ENCODE results near the gene METRN. TPM values are rescaled to one million over a fixed set of nuclear protein-coding genes. Genes with fewer than 3 reads are reported as not detected.

METRN gene
- total and polyA plus RNA-seq, 2 donors (not counting 1 experiment from before 2014, with no cell fraction given), result 6.9 to 10.4 TPM

DNA sequence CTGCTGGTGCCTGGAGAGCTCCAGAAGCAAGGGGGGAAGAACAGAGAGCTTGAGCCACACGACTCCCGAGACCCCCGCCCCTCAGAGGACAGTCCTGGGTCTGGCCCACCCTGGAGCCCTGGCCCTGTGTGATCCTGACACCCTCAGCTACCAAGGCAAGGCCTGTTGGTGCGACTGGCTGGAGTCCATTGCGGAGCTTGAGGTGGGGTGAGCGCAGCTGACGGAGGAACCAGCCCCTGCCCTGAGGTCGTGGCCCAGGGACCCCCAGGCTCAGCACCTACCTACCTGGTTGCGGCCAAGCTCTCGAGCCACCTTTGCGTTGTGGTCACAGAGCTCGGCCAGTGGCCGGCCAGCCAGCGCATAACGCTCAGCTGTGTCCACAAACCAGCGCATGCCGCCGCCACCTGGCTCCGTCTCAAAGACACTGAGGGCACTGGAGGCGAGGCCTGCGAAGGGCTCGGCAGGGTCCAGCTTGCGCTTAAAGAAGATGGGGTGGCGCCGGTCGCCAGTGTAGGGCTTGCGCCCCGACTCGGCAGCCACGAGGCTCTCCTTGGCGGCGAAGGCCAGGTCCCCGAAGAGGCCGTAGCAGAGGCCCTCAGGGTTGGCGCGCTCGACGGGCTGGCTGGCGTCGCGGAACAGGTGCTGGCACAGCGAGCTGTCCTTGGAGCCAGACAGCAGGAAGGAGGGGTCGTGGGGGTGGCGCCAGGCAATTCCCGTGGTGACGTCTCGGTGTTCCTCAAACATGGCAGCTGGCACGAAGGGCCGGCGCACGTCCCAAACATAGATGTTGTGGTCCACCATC, 28.3 kb upstream of the METRN start:
- H3K27ac ChIP-seq (ENCODE audit: low read length in 2 of 2), result no peak overlapping the region
- TF ChIP-seq, protein P1, sequence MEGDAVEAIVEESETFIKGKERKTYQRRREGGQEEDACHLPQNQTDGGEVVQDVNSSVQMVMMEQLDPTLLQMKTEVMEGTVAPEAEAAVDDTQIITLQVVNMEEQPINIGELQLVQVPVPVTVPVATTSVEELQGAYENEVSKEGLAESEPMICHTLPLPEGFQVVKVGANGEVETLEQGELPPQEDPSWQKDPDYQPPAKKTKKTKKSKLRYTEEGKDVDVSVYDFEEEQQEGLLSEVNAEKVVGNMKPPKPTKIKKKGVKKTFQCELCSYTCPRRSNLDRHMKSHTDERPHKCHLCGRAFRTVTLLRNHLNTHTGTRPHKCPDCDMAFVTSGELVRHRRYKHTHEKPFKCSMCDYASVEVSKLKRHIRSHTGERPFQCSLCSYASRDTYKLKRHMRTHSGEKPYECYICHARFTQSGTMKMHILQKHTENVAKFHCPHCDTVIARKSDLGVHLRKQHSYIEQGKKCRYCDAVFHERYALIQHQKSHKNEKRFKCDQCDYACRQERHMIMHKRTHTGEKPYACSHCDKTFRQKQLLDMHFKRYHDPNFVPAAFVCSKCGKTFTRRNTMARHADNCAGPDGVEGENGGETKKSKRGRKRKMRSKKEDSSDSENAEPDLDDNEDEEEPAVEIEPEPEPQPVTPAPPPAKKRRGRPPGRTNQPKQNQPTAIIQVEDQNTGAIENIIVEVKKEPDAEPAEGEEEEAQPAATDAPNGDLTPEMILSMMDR (IDR thresholded peaks at IDR 0.05), result no peak
- no peak for TF ChIP-seq EZH2 (IDR thresholded peaks at IDR 0.05; ENCODE audit: borderline replicate concordance, insufficient read depth, low read depth, low read length, poor library complexity, severe bottlenecking)
- H3K9me3 Mint-ChIP-seq (ENCODE audit: insufficient read depth), result no peaks in the 10 kb centered on the region
- no peak overlapping the region for H3K9ac ChIP-seq (ENCODE audit: low read length)
- peaks cover 0 to 26% of the 10 kb centered on the region in 2 experiments for H3K36me3 ChIP-seq (replicated peaks in 1 of 2; ENCODE audit: control extremely low read depth in 1 of 2, control insufficient read depth in 1 of 2, extremely low read depth in 1 of 2, insufficient read depth in 2 of 2, low read length in 1 of 2)
- peaks cover 41% of the 10 kb centered on the region for H3K79me2 ChIP-seq (ENCODE audit: control insufficient read depth, insufficient read depth, low read length)
- DNase-seq, result no peak
- H3K9me3 ChIP-seq (ENCODE audit: control extremely low read depth in 1 of 3, control insufficient read depth in 2 of 3, insufficient read depth in 1 of 3, low read length in 2 of 3), result peaks cover 0 to 11% (median 0%) of the 10 kb centered on the region in 3 donors
- POLR2A ChIA-PET, result interaction anchor here (0.6 kb wide), 1 partner anchor 12 kb away, joined by 8 read pairs; no protein-coding TSS in a partner anchor
- H3K27ac Mint-ChIP-seq, result no peak overlapping the region
- no peak overlapping the region for H3K4me3 Mint-ChIP-seq
- no peak overlapping the region for H3K4me3 ChIP-seq (ENCODE audit: control extremely low read depth in 1 of 5, extremely low read depth in 1 of 5, insufficient read depth in 1 of 5, low read depth in 2 of 5, low read length in 4 of 5)
- whole genome bisulfite sequencing (ENCODE audit: insufficient coverage), result 98% methylated on average over 49 of the region's 51 CpGs
- peaks cover 35% of the 10 kb centered on the region for H3K4me1 Mint-ChIP-seq
- no peak overlapping the region for H2AFZ ChIP-seq (ENCODE audit: insufficient read depth, low read depth, low read length, poor library complexity, severe bottlenecking)
- no peaks in the 10 kb centered on the region for H3K27me3 Mint-ChIP-seq
- H3K27me3 ChIP-seq (replicated peaks in 1 of 4; ENCODE audit: control extremely low read depth in 1 of 4, control insufficient read depth in 3 of 4, insufficient read depth in 4 of 4, low read length in 3 of 4), result no peaks in the 10 kb centered on the region
- no peak for ATAC-seq (ENCODE audit: low read depth)
- no peak overlapping the region for H3K4me2 ChIP-seq (replicated peaks; ENCODE audit: low read depth, low read length, poor library complexity, severe bottlenecking)
- peaks cover 28 to 47% of the 10 kb centered on the region in 2 donors for H3K4me1 ChIP-seq (ENCODE audit: control insufficient read depth in 2 of 2, insufficient read depth in 2 of 2, low read length in 2 of 2)
- CTCF ChIA-PET, result no interaction called here
- peaks cover 24% of the 10 kb centered on the region for H4K20me1 ChIP-seq (ENCODE audit: control insufficient read depth, insufficient read depth, low read length, poor library complexity, severe bottlenecking)
- intact Hi-C loops (cut with micrococcal nuclease), result no loop called here

- intact Hi-C loops (cut with micrococcal nuclease), result no loop called here
- no peak for DNase-seq
- Histone ChIP-seq H3K9me3 (ENCODE audit: control extremely low read depth in 1 of 3, control insufficient read depth in 2 of 3, insufficient read depth in 1 of 3, low read length in 2 of 3) (peaks cover 0 to 11% (median 0%) of the 10 kb centered on the region in 3 donors), H3K4me1 (ENCODE audit: control insufficient read depth in 2 of 2, insufficient read depth in 2 of 2, low read length in 2 of 2) (peaks cover 25 to 41% of the 10 kb centered on the region in 2 donors), H3K27ac (ENCODE audit: low read length in 2 of 2) (no peak overlapping the region), H3K79me2 (ENCODE audit: control insufficient read depth, insufficient read depth, low read length) (peaks cover 32% of the 10 kb centered on the region), H3K36me3 (replicated peaks in 1 of 2; ENCODE audit: control extremely low read depth in 1 of 2, control insufficient read depth in 1 of 2, extremely low read depth in 1 of 2, insufficient read depth in 2 of 2, low read length in 1 of 2) (peaks cover 0 to 18% of the 10 kb centered on the region in 2 experiments), H2AFZ (ENCODE audit: insufficient read depth, low read depth, low read length, poor library complexity, severe bottlenecking) (no peak overlapping the region), H3K4me2 (replicated peaks; ENCODE audit: low read depth, low read length, poor library complexity, severe bottlenecking) (no peak overlapping the region), H4K20me1 (ENCODE audit: control insufficient read depth, insufficient read depth, low read length, poor library complexity, severe bottlenecking) (peaks cover 16% of the 10 kb centered on the region), H3K9ac (ENCODE audit: low read length) (no peak overlapping the region), H3K4me3 (ENCODE audit: control extremely low read depth in 1 of 5, extremely low read depth in 1 of 5, insufficient read depth in 1 of 5, low read depth in 2 of 5, low read length in 4 of 5) (no peak overlapping the region), H3K27me3 (replicated peaks in 1 of 4; ENCODE audit: control extremely low read depth in 1 of 4, control insufficient read depth in 3 of 4, insufficient read depth in 4 of 4, low read length in 3 of 4) (peaks cover 0 to 4% (median 0%) of the 10 kb centered on the region in 4 experiments)
- no peak overlapping the region for H3K27ac Mint-ChIP-seq
- ChIA-PET CTCF (no interaction called here), POLR2A (interaction anchor here (0.6 kb wide), 1 partner anchor 12 kb away, joined by 8 read pairs; no protein-coding TSS in a partner anchor)
- H3K27me3 Mint-ChIP-seq, result peaks cover 1% of the 10 kb centered on the region
- H3K4me1 Mint-ChIP-seq, result peaks cover 28% of the 10 kb centered on the region
- peak overlapping the region; percentile 23 for H3K4me3 Mint-ChIP-seq
- ATAC-seq (ENCODE audit: low read depth), result no peak
- H3K9me3 Mint-ChIP-seq (ENCODE audit: insufficient read depth), result no peaks in the 10 kb centered on the region
- WGBS (ENCODE audit: insufficient coverage), result 93% methylated on average over 19 of the region's 19 CpGs
- TF ChIP-seq, protein P1 (IDR thresholded peaks at IDR 0.05), result no peak
- TF ChIP-seq EZH2 (IDR thresholded peaks at IDR 0.05; ENCODE audit: borderline replicate concordance, insufficient read depth, low read depth, low read length, poor library complexity, severe bottlenecking), result no peak
Measured at GRCh38 chr16:687499-687898, 27.4 kb upstream of the METRN start.
